GM18499 (cell line): ENCODE results near the gene ZNF148.

Experiments
- ATAC-seq: cut with Tn5 transposase; IDR thresholded peaks from one replicate; pipeline ENCODE4 v1.9.1; 2021; ENCODE audit warnings: moderate number of reproducible peaks; ENCODE audit not compliant: insufficient read depth, unreplicated experiment

ZNF148 gene

DNA sequence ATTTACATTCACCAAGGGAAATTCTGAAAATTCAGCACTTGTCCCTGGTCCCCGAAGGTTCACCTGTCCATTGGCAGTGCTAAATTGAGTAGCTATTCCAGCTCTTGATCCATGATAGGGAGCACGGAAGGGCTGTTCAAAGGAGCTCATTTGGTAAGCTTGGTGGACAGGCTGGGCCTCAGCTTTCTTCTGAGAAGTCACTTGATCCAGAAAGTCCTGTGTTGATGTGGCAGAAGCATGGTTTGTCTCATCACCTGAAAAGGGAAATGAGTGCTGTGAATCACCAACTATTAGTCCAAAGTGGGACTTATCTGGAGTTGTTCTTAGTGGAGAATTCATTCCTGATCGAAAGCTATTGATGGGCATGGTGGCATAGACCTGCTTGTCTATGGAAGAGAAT, 142.7 kb downstream of the ZNF148 start:
- no peak for ATAC-seq

DNA sequence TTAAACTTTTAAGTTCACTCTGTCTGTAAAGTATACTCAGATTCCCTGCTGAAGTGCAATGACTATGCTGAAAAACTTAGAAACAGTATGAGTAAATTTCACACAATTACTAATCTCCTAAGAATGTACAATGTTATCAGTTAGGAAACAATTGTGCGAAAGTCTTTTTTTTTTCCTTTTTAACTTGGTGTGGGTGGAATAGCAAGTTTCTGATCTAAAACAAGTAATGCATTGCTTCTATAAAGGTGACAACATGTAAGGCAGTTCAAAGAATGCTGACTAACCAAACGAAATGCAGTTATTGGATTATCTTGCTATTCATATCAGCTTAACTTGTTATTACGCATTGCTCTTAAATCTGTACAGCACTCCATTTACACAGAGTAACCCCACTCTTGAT, 143.2 kb downstream of the ZNF148 start:
- no peak for ATAC-seq

DNA sequence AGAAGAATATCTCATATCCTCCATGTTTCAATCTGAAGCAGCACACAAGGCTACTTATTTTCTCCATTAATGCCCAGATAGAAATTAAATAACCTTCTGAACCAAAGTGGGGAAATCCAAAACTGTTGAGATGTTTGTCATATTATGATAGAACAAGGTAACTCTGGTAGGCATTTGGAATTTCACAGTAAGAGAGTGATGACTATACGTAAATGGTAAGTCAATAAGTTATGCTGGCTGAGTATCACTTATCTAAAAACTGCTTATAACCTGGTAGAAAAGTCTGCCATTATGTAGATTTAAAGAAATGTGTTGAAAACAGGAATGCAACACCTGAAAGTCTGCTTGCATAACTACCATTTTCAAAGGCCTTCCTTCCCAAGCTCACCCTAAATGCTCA, 145.4 kb downstream of the ZNF148 start:
- no peak for ATAC-seq

DNA sequence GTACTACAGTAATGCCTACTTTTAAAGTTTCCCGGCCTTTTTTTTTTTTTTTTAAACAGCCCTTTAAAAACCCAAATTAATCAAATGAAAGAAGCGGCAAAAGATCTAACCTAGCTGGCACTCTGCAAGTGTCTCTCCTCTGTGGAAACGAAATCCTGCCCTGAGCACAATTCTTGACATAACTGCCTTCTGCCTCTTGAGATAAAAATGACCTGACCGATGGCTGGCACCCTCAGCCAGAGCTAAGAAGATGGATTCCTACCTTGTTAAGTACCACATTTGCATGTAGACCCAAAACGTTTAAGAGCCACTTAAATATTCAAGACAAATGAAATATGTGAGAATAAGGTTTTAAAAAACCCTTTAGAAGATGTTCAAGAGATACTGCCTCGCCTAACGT, 146.0 kb downstream of the ZNF148 start:
- no peak for ATAC-seq

DNA sequence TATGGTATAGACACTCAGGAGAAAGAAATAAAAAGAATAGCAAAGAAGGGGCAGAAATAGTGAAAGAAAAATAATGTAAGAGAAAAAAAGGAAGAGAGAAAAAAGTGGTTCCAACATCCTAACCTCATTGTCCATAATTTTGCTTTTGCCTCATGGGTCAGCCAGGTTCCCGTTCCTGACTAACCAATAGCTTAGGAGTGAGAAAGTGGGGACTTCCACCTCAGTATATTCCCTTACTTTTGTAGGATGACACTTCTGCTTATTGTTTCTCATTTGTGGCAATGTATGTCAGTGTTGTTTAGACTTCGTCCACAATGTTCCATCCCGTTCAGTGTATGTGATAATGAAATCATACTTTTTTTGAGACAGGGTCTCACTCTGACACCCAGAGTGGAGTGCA, 153.3 kb downstream of the ZNF148 start:
- no peak for ATAC-seq

DNA sequence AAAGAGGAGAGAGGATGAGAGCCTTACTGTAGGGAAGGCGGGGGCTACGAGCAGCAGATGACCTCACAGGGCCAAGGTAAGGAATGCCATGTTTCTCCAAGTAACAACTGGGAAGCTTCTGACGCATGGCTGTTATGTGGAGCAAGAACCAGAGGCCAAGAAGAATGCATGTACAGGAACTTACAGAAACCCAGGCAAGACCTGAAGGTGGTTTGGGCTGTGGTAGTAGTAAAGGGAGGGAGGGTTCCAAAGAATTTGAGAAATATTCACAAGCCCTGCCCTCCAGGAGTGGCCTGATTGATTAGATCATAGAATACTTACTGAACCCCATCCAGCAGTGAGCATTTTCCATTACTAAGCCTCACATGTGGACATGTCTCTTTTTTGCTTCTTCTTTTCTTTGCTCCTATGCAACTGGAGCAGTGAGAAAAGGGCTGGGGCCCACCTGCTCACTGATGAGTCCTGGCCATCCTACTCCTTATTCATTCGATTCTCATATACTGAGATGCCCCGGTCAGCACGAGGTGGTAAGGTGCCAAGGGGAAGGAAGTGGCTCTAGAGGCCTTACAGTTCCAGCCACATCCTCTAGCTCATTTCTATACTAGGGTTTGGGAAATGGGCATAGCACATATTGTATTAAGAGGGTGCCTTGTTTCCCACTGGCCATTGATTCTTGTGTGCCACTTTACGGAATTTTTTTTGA, 154.2 kb downstream of the ZNF148 start:
- no peak for ATAC-seq

DNA sequence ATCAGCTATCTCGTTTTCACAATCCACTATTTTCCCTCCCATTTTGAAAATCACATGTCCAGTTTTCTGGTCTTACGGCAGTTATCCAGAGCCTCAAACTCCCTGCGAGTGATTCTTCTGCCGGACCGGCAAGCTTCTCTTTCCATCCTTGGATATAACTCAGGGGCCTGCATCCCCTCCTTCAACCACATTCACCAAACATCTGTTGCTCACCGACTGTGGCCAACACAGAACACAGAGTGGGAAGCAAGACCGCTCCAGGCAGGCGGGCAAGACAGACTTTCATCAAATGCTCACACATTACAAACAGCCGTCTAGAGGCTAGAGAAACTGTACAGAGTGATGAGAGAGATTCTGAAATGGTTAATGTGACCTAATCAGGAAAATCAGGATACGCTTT, 154.9 kb downstream of the ZNF148 start:
- no peak for ATAC-seq

DNA sequence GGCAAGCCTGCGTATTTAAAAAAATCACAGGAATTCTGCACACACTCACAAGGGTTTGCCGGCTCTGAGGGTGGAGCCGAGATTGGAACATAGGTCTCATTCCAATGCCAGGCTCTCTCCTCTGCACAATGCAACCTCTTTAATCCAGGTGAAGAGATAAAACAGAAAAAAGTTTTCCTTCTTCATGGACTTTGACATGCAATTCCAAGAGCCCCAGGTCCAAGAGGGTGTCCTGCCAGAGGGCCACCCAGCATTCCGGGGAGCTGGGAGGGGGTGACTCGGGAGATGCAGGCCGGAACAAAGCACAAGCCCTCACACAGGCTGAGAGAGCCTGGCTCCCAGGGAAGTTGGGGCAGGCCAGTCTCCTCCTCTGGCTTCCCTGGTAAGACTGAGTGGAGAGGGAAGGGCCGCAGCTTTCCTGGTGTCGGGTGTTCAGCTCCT, 155.8 kb downstream of the ZNF148 start:
- ATAC-seq: no peak

DNA sequence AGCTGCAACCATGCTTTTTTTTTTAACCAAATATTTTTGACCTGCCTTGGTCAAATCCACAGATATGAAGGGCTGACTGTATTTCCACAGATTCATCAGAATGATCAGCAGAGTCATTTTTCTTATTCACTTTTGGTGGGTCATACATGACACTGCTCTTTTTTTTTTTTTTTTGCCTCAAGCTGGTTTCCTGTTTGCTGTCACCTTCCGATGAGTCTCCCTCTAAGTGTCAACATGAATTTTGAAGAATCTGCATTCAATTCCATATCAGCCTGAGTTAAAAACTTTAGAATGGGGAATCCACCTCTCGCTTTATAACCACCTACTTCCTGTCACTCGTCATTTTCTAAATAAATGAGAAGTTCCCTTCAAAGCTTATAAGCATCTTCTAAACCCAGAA, 160.4 kb downstream of the ZNF148 start:
- no peak for ATAC-seq

DNA sequence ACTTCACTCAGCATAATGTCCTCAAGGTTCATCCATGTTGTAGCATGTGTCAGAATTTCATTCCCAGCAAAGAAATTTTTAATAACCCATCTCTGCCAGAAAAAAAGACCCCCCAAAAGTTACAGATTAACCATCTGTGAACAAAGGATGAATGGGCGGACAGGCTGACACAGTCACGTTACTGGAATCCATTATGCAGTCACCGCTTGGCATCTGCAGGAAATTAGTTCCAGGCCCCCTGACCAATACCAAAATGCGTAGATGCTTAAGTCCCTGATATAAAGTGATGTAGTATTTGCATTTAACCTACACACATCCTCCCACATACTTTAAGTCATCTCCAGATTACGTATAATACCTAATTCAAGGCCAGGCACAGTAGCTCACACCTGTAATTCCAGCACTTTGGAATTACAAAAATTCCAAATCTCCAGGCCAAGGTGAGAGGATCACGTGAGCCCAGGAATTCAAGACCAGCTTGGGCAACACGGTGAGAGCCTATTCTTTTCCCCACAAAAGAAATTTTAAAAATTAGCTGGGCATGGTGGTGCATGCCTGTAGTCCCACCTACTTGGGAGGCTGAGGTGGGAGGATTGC, 161.1 kb downstream of the ZNF148 start:
- ATAC-seq: no peak

DNA sequence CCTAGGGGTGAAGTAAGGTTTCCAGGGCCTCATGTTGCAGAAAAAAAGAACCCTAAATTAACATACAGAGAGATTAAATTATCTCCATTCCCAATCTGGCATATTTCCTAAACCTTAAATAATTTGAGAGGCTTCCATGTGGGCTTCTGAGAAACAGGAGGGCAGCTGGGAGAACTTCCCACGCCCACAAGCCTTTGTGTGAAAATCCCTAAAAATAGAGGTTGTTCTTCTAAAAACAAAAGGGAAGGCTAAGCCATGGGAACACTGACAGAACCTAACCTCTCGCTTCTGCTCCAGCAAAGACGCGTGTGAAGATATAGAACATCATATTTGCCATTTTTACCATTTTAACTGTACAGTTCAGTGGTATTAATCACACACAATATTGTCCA, 161.8 kb downstream of the ZNF148 start:
- ATAC-seq: no peak

DNA sequence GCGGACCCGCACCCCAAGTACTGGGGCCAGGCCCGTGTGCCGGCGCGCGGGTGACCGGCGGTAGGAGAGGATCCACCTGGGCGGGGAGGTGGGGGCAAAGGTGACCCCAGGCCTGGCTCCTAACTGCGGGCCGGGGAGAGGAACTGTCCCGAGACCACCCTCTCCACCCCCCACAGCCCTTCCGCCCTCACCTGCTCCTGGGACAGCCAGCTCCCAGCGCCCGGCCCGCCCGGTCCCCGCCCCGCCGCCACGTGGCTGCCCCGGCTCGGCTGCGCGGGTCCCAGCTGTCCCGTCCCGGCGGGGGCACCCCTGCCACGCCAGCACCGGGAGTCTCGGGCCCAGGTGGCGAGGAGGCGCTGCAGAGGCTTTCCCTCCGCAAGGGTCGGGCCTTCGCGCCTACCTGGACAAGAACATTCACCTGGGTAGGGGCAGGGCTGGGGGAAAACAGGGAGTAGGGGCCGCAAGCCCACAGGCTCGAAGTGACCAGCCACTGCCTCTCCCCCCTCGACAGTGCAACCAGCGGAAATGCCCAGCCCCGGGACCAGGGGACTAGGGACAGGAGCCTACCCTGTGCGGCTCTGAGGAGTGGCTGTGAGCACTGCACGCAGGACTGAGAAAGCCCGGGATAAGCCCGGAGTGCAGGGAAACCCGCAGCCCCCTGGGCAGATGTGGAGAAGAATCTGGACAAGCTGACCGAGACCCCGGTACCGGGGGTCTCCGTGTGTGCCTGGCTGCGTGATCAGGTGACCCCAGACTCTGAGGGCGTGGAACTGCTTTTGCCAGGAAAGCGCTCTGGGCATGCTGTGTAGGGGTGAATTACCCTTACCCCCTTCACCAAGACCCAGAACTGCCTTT, 162.4 kb downstream of the ZNF148 start, which contains the start of gene SLC12A8:
Gene SLC12A8, minus strand, starts transcription at position 240 of the 855 bp plus-strand sequence. CDS start 1,399 bp downstream, outside the sequence.
- no peak for ATAC-seq

DNA sequence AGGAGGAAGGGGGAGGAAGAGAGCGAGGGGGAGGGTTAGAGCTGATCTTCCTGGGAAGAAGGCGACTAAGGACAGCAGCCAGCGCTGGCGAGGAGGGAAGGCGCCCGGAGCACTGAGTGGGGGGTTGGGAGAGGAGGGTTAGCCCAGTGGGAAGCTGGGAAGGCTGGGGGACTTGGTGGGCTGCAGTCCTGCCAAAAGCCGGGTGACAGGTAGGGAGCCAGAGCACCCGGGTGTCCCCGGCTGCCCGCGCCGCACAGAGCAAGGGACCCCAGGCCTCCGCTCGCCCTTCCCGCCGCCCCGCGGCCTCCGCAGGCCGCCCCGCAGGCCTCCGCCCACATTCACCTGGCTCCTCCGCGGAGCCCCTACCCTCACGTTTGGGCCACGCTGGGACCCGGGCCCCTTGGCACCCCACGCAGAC, 163.0 kb downstream of the ZNF148 start:
- ATAC-seq: no peak

DNA sequence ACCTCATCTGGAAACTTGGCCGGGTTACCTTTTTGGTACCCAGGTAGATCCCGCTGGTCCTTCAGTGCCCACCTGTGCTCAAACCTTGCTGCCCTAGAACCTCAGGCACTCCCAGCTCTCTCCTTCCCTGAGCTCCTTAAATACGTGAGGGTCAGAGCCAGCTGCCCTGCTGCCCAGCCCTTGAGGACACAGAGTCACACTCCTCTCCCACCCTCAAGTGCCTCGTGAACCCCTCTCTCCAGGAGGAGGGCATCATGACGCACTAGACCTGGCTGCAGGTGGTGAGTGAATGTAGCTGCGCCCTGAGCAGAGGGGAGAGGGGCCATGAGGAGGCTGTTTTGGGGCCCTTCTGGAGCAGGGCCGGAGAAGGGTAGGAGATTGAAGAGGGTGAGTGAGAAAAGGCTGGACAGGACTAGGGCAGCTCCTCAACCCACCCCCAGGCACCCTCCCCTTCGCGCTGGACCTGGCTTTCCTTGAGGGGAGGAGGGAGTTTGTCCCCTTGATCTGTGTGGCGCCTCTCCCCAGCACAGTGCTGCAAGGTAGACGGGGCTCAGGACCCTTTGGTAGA, 163.5 kb downstream of the ZNF148 start:
- no peak for ATAC-seq

DNA sequence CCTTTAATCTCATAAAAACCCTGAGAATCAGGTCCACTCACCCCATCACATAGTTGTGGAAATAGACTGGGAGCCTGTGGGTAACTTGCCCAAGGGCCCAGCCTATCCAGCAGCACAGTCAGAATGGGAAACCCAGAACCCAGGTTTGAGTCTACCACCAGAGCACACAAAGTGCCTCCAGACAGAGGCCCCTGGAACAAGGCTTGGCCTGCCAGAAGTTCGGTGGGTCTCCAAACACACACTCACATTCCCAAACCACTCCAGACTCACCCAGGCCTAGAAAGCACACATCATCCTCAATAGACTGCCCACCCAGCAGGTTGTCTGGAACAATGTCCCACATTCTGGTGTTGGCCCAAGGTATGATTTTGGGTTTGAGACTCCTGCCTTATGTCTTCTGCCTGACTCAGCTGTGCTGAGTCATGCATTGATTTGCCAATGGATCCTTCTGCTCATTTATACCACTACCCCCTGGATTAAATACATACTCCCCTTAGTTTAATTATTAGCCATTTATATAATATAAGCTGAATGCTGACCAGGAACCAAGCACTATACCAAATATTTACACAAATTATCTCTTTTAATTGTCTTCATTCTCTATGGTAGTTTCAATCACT, 167.1 kb downstream of the ZNF148 start:
- ATAC-seq: no peak

DNA sequence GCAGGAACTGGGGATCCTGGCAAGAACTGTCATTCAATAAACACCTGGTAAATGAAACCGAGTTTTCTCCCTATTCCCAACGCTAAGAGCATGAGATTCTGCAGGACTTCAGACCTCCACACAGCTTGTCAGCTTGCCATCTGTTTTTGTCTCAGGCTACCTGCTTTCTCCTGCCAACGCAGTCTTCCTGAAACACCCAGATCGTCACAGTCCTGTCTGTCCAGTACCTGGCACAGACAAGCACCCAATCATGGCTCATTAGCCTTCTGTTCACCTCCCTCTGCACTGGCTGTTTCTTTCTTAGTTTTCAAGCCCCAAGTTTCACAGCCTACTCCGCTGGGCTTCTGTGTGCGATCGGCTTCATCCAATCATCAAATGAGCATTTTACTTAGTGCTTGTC, 167.6 kb downstream of the ZNF148 start:
- no peak for ATAC-seq

DNA sequence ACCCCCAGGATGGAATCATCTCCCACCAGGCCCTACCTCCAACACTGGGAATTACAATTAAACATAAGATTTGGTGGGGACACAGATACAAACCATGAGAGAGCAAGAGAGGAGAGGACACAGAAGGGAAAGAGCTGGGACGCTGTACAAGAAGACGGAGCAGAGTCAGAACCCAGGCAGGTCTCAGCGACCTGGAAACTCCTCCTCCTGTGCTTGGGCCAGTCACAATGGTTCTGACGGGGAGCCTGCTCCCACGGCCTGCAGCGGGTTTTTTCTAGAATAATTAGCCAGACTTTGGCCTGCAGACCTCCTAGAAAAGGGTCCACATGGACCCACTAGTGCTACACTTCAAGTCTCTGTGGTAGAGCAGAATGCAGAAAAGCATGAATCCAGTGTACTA, 168.2 kb downstream of the ZNF148 start:
- no peak for ATAC-seq

DNA sequence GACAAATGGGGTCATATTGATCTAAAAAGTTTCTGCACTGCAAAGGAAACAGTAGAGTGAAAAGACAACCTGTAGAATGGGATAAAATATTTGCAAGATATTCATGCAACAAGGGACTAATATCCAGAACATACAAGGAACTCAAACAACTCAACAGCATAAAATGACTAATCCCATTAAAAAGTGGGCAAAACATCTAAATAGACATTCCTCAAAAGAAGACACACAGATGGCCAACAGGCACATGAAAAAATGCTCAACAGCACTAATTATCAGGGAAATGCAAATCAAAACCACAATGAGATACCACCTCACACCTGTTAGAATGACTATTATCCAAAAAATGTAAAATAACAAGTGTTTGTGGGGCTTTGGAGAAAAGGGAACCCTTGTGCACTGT, 171.4 kb downstream of the ZNF148 start:
- no peak for ATAC-seq

DNA sequence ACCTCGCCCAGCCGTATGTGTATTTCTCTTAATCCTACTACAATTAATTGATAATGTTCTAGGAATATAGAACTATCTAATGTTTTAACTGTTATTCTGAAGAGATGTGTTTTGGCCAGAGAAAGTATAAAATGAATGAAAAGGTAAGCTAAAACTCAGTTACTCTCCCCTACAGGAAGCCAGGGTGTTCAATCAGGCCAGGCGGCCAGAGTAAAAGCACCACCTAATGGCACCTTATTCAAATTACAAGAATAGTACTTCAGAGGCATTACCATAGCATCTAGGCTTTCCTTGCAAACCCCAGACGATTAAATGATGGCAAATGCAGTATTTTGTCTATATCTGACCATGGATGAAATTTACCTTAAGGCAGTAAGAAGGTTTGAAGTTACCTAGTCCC, 172.9 kb downstream of the ZNF148 start:
- no peak for ATAC-seq

DNA sequence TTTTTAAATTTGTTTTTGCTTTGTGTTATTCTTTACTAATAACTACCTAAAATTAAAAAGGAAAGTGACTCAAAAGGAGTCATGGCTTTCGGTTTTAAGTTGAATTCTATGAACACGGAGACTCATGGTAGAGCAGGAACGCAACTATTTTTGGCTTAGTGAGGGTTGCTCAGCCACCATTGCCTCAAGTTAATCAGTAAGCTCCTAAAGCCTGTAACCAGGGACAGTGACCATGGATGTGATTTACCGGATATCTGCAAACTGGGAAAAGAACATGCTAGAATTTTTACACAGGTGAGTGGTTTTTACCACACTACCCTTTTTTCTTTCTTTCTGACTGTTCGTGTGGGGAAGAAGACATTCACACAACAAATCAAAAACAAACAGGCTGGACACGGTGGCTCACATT, 174.4 kb downstream of the ZNF148 start:
- ATAC-seq: no peak
